ENCODE measurements around the gene ZNF567. TPM values are rescaled to one million over a fixed set of nuclear protein-coding genes. Genes with fewer than 3 reads are reported as not detected.

ZNF567 gene
- total RNA-seq (2014; rRNA removed; shearing (Covaris generic)) (8.3 and 8.4 TPM in 2 replicates), total RNA-seq (2022) (8.6 and 12.9 TPM in 2 replicates), Bru-seq, nascent RNA (percentile 74 among the genes with signal in this experiment), BruChase-seq, experiment 1, labeled RNA remaining after a 6-hour chase (percentile 68 among the genes with signal in this experiment), BruChase-seq, experiment 2, labeled RNA remaining after a 2-hour chase (percentile 63 among the genes with signal in this experiment)
- long read RNA-seq, partial matches to known transcripts, result 2 of 18 reads
- long read RNA-seq, other reads (novel, unspliced or antisense), result 15 of 18 reads

GRCh38 chr19:36687214-36688056 lies at the start of gene ZNF567:
TSS of gene ZNF567 (plus strand) at chr19:36687612. CDS start at chr19:36694868, 7,256 bp downstream.
- peaks cover 12% of the 10 kb centered on the region for H3K4me1 ChIP-seq (ENCODE audit: insufficient read depth, low read length, poor library complexity, severe bottlenecking)
- H3K27ac ChIP-seq (ENCODE audit: low read depth, low read length, poor library complexity, severe bottlenecking), result peak within 1 kb of the TSS; percentile 32
- TF ChIP-seq EZH2phosphoT487 (IDR thresholded peaks at IDR 0.05; ENCODE audit: borderline replicate concordance, low read depth, low read length) (no peak), CTCF (conservative IDR thresholded peaks at IDR 0.05; ENCODE audit: low read length) (no peak)
- no peaks in the 10 kb centered on the region for H3K9me2 ChIP-seq (ENCODE audit: insufficient read depth, low read length)
- BruUV-seq (replicated peaks), result TSS peak; percentile 28
- H3K4me2 ChIP-seq (ENCODE audit: low read length), result peak within 1 kb of the TSS; percentile 86
- H3K4me3 ChIP-seq (ENCODE audit: low read depth, low read length, poor library complexity, severe bottlenecking), result peak within 1 kb of the TSS; percentile 80
- POLR2A ChIA-PET, result interaction anchor here (2.2 kb wide), 1 partner anchor 473 kb away, joined by 5 read pairs; the partner anchor contains the start of genes ZNF146 and ZNF565
- H3K36me3 ChIP-seq (ENCODE audit: insufficient read depth, low read length), result peaks cover 52% of the 10 kb centered on the region
- DNase-seq (ENCODE audit: low spot score), result peak; percentile 98
- intact Hi-C loops (cut with micrococcal nuclease; ENCODE audit: unreplicated experiment), result loop anchor here (2.0 to 10.0 kb wide), 4 partner anchors 85 to 527 kb away; partner anchors contain the start of genes ZNF260, ZNF383, ZNF529 and ZNF585B
- H2AFZ ChIP-seq (ENCODE audit: low read length), result peak within 1 kb of the TSS; percentile 78; the same call in 1 of the 2 replicates
- H4K20me1 ChIP-seq (ENCODE audit: insufficient read depth, low read length), result no peaks in the 10 kb centered on the region
- H3K79me2 ChIP-seq (ENCODE audit: insufficient read depth, low read depth, low read length), result peaks cover 14% of the 10 kb centered on the region
- CTCF ChIA-PET (ENCODE audit: unreplicated experiment), result no interaction called here
- peaks cover 22% of the 10 kb centered on the region for H3K9me3 ChIP-seq (ENCODE audit: low read length)

- no peak overlapping the region for H2AFZ ChIP-seq (ENCODE audit: low read length)
Measured at GRCh38 chr19:36638862-36639510, 48.4 kb upstream of the ZNF567 start.

More at GRCh38 chr19:36638862-36639510, 48.4 kb upstream of the ZNF567 start:
- Histone ChIP-seq H3K4me3 (ENCODE audit: low read depth, low read length, poor library complexity, severe bottlenecking) (no peak overlapping the region), H3K36me3 (ENCODE audit: insufficient read depth, low read length) (peaks cover 12% of the 10 kb centered on the region; the same call in 1 of the 2 replicates), H4K20me1 (ENCODE audit: insufficient read depth, low read length) (no peaks in the 10 kb centered on the region), H3K27ac (ENCODE audit: low read depth, low read length, poor library complexity, severe bottlenecking) (no peak overlapping the region), H3K9me2 (ENCODE audit: insufficient read depth, low read length) (no peaks in the 10 kb centered on the region), H3K4me2 (ENCODE audit: low read length) (no peak overlapping the region), H3K79me2 (ENCODE audit: insufficient read depth, low read depth, low read length) (no peaks in the 10 kb centered on the region), H3K9me3 (ENCODE audit: low read length) (peaks cover 53% of the 10 kb centered on the region; the same call in 1 of the 2 replicates), H3K4me1 (ENCODE audit: insufficient read depth, low read length, poor library complexity, severe bottlenecking) (no peaks in the 10 kb centered on the region)
- no peak for DNase-seq (ENCODE audit: low spot score)
- intact Hi-C loops (cut with micrococcal nuclease; ENCODE audit: unreplicated experiment), result no loop called here
- CTCF ChIA-PET (ENCODE audit: unreplicated experiment), result no interaction called here
- POLR2A ChIA-PET, result interaction anchor here (0.6 kb wide), 1 partner anchor 314 kb away, joined by 3 read pairs; no protein-coding TSS in a partner anchor
- no peak for TF ChIP-seq CTCF (conservative IDR thresholded peaks at IDR 0.05; ENCODE audit: low read length)
- TF ChIP-seq EZH2phosphoT487 (IDR thresholded peaks at IDR 0.05; ENCODE audit: borderline replicate concordance, low read depth, low read length), result no peak
- BruUV-seq (replicated peaks), result no TSS peak
